GM19043 (cell line): ENCODE results near the gene CADM1.

Source experiments
- ATAC-seq: cut with Tn5 transposase; IDR thresholded peaks from one replicate; pipeline ENCODE4 v1.9.1; 2021; ENCODE audit warnings: low read depth; ENCODE audit not compliant: unreplicated experiment

The CADM1 gene

DNA sequence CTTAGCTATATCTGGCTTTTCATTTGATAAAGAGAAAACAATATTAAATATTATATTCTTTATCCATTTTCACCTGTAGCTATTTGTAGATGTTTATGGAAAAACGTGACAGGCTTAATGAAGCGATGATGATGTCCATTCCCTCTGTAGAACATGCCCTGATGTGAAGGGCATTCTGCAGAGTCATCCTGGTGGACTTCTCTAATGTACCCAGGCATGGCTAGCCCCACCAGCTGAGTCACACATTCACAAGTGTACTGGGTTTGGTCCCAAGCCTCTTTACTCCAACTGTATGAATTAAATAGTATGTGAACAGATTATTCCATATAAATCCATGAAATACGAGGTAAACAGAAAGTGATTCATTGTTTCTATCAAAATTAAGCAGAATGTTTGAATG, 139.3 kb downstream of the CADM1 start:
- no peak for ATAC-seq

DNA sequence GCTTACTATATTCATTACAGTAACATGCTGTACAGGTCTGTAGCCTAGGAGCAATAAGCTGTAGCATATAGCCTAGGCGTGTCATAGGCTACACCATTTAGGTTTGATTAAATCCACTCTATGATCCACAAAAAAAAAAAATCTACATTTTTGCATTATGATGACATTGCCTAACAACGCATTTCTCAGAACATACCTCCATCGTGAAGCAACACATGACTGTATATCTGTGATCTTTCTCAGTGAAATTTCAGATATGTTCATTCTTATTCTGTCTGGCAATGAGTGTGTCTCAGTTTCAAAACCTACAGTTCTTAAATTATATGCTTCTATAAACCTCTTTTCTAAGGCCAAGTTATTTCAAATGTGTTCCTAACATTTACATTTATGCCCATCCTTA, 140.3 kb downstream of the CADM1 start:
- no peak for ATAC-seq

DNA sequence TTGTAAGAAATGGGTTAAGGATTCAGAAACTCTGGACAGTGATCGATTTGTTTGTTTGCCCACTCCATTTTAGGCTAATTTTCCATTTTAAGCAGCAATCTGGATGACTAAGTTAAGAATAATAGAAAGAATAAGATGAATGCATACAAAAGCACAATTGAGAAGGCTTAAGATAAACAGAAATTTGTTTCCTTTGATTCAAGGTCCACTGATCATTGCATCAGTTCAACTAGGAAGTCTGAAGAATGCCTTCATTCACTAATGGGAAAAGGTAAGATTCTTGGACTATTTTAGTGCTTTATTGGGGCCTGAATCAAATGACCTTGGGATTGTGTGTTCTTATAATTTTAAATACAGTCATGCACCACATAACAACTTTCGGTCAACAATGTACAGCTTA, 140.8 kb downstream of the CADM1 start:
- no peak for ATAC-seq

DNA sequence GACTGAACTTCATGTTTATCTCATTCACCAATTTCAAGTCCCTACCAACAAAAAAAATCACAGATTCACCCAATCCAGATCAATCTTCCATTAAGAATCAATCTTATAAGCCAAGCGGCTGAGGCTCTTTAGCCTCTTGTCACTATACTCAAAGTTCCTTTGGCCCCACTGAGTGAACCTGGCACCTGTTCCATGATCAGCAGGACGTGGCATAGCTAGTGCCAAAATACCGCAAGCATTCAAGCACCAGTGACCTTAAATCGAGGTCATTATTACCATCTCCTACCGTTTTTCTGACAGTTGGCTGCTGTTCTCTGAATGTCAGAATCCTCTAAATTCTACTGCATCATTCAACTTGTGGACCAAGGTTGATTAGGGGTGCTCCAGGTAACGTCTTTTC, 141.2 kb downstream of the CADM1 start:
- no peak for ATAC-seq

DNA sequence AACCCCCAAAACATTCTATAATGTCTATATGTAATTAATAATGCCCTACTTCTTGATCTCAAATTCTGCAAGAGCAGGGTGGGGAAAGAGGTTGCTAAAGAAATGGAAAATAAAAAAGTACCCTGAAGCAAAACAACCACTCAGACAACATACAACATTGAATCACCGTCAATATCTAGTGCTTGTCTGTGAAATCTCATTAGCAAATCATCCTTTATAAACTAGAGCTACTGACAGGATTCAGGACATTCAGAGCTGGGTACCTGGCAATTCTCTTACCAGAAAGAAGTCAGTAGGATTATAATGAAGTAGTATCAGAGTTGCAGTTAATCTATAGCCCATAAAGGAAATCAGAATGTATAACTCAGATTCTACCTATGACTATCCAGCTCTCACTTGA, 143.2 kb downstream of the CADM1 start:
- ATAC-seq = no peak

DNA sequence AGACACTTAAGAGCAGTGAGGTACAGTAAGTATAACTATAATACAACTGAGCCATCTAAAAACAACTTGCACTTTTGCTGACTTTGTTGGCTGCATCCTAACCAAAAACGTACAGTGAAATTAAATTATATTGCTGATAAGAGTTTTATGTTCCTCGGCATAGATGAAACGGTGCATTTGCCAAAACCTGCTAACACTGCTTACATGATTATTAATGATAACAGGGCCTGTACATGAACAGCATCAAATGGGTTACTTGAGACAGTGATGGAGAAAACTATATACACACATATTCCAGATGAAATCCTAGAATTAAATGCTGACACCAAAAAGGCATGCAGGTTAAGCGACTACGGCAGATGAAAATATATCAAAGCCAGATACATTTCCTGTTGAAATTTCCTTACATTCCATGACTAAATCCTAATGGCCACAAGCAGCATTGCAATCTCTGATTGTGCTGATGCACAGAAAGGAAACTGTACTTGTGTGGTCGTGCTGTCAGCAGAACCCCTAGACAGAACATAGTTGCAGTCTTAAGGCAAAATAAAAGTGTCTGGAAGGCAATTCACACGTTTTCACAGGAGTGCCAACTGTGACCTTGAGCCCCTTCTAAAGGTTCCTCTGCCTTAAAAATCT, 143.9 kb downstream of the CADM1 start:
- no peak for ATAC-seq

DNA sequence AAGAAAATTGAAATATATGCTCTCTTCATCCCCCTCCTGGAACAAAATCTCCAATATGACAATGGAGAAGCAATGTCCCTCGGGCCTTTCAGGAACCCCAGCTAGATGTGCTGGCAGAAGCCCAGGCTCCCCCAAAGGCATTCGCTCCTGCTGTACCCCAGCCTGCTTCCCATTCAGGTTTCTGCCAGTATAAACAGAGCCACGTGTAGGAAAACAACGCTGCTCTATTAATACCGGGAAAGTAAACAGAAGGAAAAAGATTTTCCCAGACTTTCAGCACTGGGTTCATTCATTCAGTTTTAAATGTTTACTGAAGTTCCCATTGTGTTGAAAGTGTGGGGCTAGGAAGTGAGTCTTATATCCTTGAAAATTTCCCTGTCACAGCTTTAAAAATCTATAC, 147.1 kb downstream of the CADM1 start:
- no peak for ATAC-seq

DNA sequence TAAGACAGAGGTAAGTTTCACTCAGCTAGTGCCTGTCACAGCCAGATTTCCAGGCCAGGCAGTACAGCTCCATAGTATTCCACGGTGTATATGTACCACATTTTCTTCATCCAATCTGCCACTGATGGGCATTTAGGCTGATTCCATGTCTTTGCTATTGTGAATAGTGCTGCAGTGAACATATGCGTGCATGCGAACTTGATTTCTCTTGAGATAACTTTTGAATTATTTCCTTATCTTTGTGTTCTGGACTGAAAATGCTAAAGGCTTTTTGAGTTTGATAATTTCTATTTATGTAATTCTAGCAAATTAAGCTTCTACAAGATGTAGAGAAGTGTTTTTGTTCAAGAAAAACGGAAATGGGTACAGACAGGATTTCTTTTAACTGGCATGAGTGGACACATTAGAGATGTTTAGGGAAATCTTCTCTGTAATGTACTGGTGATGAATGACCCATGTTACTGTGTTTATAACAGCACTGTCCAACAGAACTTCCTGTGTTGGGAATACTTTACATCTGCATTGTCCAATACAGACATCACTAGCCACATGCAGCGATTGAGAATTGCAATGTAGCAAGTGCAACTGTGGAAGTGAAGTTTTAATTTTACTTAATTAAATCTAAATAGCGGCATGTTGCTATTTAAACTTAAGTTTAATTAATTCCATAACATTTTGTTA, 151.3 kb downstream of the CADM1 start:
- ATAC-seq = no peak

DNA sequence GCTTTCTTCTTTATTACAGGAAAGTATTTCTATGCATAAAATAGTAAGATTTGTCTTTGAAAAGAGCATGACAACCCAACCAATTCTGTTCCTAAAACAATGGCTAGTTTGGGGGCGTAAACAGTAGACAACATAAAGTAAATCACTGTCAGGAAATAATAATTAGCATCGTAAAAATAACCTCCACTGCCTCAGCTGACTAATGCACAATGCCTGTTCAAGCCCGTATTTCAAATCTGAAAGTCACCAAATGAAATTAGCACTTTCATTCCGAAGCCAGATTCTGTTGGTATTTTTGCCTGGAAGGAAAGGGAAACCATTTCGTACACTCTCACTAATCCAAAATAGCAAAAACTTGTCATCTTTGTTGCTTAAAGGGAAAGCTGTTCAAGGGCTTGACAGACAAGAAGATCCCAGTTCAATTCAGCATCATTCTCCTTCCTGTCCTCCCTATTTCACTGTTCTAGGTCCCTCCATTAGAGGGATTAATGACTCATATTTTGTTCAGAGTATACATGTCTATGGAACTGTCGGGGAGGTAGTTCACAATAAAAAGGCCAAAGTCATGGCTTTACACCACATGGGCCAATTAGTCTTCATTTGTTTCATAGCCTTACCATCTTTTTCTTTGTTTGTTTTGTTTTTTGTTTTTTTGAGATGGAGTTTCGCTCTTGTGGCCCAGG, 154.7 kb downstream of the CADM1 start:
- no peak for ATAC-seq

DNA sequence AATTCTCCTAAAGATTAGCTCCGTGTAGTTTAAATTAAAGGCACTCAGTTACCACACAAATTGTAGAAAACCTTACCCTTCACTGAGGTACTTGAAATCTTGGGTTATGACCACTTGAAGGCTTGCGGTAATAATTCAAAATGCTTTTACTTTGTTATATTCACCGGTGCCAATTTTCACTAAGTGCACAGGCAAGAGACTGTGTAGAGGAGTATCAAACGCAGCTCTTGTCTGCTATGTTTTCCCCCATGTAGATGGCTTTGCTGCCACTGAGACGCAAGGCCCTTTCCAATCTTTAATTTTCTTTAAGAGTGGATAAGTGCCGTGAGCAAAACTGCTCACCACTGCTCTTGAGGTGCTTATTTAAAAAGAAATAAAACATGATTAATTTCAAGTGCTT, 155.8 kb downstream of the CADM1 start:
- ATAC-seq = no peak

DNA sequence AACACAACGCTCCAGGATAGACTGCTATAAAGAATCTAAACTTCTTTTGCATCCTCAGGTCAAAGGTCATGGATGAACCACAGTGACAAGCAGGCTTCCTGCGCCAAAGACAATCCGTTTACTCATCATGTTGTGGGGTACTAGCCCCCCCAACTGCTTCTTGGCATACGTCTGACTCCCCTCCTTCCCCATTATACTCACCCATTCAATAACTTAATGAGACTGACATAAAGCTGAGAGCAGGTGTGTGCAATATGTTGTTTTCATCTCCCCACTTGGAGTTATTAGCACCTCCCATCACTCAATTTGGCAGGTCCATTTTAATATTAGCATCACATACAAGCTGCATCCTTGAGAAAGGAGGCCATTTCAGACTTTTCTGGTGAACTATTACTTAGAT, 157.1 kb downstream of the CADM1 start:
- ATAC-seq = no peak

DNA sequence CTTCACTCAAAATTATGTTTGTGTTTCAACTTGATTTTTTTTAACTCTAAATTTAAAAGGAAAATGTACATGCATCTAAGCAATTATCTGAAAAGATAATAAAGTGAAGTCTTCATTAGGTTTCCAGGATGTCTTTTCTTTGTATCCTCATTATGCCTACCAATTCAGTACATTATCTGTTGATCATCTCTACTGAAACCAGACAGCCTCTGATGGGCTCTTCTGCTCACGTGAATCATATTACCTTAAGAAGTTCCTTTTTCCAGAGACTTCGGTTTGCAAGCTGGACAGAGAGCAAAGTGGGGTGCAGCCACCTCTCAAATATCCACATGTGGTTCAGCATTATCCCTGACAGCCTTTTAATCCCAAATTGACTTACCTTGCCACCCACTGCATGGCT, 158.4 kb downstream of the CADM1 start:
- no peak for ATAC-seq

DNA sequence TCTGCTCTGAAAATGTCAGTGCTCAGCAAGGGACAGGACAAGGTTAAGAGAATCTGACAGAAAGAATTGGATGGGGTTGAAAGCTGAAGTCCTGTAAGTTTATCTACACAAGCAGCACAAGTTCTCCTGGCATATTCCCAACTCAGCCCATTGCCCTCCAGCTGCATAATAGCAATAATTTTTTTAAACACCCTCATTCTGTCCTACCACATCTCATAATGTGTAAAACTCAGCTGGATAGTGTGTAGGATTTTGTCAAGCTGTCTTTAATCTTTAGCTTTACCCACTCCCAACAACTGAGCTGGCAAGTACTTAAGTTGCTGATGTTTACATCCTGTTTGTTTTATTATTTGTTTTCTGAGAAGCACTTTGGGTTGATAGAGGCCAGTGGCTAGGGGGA, 158.9 kb downstream of the CADM1 start:
- ATAC-seq = no peak

DNA sequence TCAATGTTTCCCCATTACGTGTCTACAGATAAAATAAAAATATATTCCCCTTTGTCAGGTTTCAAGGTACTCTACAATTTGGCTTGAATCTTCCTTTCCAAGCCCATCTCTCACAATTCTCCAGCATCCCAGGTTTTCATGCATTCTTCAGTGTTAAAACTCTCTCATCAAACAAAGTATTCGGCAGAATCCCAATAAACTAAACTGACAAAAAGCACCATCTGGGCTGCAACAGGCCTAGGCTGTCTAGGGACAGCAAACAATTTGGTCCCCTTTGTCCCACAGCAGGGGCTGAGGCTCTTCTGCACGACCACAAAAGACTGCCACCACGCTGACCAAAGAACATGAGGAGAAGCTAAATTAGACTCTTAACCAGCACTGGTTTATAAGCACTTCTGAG, 159.4 kb downstream of the CADM1 start:
- no peak for ATAC-seq

DNA sequence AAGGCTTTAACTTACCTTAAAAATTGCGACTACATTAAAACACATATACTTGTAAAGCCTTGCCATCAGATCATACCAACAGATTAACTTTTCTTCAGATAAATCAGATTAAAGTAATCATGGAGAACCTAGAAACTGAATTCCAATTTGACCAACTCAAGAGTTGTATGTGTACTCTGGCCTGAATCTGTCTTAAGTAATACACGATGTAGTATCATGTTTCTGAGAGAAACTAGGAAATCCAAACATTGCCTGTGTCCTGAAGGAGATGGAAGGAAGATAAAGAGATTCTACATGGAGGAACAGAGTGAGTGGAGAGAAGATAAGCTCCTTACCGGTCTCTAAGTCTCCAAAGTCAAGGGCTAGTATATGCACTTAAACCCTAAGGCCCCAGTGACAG, 162.1 kb downstream of the CADM1 start:
- ATAC-seq = no peak

DNA sequence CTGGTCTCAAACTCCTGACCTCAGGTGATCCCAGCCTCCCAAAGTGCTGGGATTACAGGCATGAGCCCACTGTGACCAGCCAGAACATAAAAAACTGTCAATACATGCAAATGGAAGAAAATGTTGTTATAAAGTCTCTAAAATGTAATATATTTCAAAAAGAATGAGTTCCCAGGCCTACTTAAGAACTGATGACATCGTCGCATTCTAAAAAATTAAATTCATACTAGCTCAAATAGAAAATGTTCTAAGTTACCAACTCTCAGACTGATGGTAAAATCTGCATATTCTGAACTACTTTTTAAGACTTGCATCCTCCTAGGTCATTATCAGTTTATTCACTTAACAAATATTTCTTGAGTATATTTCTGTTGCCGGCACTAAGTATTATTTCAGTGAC, 163.3 kb downstream of the CADM1 start:
- no peak for ATAC-seq

DNA sequence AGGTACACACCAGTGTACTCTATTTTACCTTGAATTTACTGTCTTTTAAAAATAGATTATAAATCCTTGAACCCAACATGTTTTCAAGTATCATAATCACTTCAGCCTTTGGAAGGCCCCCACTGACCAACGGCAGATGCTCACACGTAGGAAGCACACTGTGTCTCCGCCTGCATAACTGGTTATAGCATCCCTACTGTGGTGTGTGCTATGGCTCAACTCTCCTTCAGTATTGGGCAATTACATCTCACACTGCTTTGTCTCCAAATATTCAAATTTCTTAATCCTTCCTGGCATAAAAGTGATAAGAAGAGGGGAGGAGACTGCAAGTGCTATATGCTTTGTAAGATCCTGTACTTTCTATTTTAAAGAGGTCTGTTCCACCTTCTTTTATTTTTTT, 165.7 kb downstream of the CADM1 start:
- no peak for ATAC-seq

DNA sequence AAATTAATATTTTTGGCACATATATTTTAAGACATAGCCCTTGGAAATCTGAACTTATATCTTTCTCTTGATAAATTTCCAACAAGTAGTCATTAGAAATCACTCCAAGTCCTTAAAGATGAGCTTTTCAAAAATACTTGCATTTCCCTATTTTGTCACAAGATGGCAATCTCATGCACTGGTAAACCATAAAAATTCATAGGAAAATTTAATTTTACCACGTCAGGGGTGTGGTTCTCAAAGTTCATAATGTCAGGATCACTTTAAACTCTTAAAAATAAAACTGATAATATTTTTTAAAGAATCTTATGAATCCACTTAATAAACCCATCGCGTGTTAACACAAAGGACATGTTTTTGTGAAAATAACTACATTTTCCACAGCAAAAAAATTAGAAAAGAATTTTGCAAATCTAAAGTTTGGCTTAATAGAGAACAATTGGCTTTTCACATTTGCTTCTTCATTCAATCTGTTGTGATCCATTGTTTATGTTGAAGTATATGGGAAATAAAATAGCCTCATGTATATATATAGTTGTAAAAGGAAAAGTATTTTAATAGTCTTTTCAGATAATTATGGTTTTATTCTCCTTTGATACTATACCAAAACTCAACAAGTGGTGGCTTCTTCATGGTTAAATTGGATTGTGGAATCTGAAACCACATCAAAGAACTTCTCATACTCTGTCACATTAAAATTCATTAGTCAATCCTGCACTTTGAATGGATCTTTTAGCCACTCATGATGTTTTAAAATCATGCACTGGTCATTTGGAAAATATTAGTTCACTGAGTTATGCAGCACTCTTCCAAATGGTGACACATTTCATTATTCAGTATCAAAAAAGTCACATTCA, 169.1 kb downstream of the CADM1 start:
- no peak for ATAC-seq

DNA sequence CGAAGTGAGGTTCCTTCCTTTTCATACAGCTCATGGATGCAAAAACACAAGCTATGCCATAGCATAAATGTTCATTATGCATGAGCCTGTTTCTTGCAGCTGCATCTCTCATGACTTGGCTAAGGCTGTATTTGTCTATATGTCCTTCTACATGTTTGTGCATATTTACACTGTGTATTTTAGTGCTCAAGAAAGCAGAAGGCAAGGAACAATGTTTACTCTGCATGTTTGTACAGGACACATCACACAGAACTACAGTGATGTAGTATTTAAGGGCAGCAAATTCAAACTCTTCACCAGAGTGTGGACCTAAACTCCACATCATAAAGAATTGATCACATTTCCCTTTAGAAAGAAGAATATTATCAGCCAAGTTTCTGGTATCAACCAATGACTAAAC, 170.3 kb downstream of the CADM1 start:
- no peak for ATAC-seq

DNA sequence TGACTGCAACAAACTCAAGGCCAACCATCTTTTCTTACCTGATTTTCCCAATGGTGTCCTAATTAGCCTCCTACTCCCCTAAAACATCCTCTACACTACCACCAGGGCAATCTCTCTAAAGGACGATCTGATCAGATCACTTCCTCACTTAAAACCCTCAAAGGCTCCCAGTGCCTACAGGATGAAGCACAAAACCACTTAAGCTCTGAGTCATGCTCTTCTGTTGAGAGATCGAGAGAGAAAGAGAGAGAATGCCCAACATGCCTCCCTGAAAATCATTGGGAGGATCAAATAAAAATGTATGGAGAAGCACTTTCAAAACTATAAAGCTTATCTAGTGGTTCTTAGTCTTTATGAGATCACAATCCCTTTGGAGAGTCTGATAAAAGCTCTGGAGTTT, 171.1 kb downstream of the CADM1 start:
- ATAC-seq = no peak
